ENCODE data around the gene MMS19. TPM values are rescaled to one million over a fixed set of nuclear protein-coding genes. Genes with fewer than 3 reads are reported as not detected.

MMS19 gene
- total RNA-seq, 1 donor from 2014 or later: 127 TPM

- Mint-ChIP-seq H3K4me3 (ENCODE audit: unreplicated experiment) (peak overlapping the region; percentile 79), H3K9me3 (ENCODE audit: unreplicated experiment) (no peaks in the 10 kb centered on the region), H3K27ac (ENCODE audit: unreplicated experiment) (peak overlapping the region; percentile 83), H3K36me3 (ENCODE audit: low read depth, unreplicated experiment) (peaks cover 21% of the 10 kb centered on the region), H3K27me3 (ENCODE audit: unreplicated experiment) (peaks cover 7% of the 10 kb centered on the region), H3K4me1 (ENCODE audit: unreplicated experiment) (peaks cover 77% of the 10 kb centered on the region)
- TF ChIP-seq, protein P1, sequence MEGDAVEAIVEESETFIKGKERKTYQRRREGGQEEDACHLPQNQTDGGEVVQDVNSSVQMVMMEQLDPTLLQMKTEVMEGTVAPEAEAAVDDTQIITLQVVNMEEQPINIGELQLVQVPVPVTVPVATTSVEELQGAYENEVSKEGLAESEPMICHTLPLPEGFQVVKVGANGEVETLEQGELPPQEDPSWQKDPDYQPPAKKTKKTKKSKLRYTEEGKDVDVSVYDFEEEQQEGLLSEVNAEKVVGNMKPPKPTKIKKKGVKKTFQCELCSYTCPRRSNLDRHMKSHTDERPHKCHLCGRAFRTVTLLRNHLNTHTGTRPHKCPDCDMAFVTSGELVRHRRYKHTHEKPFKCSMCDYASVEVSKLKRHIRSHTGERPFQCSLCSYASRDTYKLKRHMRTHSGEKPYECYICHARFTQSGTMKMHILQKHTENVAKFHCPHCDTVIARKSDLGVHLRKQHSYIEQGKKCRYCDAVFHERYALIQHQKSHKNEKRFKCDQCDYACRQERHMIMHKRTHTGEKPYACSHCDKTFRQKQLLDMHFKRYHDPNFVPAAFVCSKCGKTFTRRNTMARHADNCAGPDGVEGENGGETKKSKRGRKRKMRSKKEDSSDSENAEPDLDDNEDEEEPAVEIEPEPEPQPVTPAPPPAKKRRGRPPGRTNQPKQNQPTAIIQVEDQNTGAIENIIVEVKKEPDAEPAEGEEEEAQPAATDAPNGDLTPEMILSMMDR (IDR thresholded peaks at IDR 0.05; ENCODE audit: unreplicated experiment): no peak
- DNase-seq (ENCODE audit: low spot score): no peak
Observed at GRCh38 chr10:97515271-97515978, 17.2 kb upstream of the MMS19 start.

GRCh38 chr10:97514344-97514743 is 16.1 kb upstream of the MMS19 start:
- peaks cover 7% of the 10 kb centered on the region for H3K27me3 Mint-ChIP-seq (ENCODE audit: unreplicated experiment)
- no peaks in the 10 kb centered on the region for H3K9me3 Mint-ChIP-seq (ENCODE audit: unreplicated experiment)
- H3K27ac Mint-ChIP-seq (ENCODE audit: unreplicated experiment): no peak overlapping the region
- DNase-seq (ENCODE audit: low spot score): no peak
- H3K4me3 Mint-ChIP-seq (ENCODE audit: unreplicated experiment): no peak overlapping the region
- TF ChIP-seq, protein P1 (IDR thresholded peaks at IDR 0.05; ENCODE audit: unreplicated experiment): no peak
- H3K4me1 Mint-ChIP-seq (ENCODE audit: unreplicated experiment): peaks cover 74% of the 10 kb centered on the region
- peaks cover 24% of the 10 kb centered on the region for H3K36me3 Mint-ChIP-seq (ENCODE audit: low read depth, unreplicated experiment)

GRCh38 chr10:97512993-97513392 is 14.8 kb upstream of the MMS19 start:
- no peaks in the 10 kb centered on the region for H3K9me3 Mint-ChIP-seq (ENCODE audit: unreplicated experiment)
- H3K36me3 Mint-ChIP-seq (ENCODE audit: low read depth, unreplicated experiment): peaks cover 24% of the 10 kb centered on the region
- H3K27ac Mint-ChIP-seq (ENCODE audit: unreplicated experiment): peak overlapping the region; percentile 2
- peaks cover 7% of the 10 kb centered on the region for H3K27me3 Mint-ChIP-seq (ENCODE audit: unreplicated experiment)
- peak overlapping the region; percentile 14 for H3K4me3 Mint-ChIP-seq (ENCODE audit: unreplicated experiment)
- DNase-seq (ENCODE audit: low spot score): no peak
- peaks cover 75% of the 10 kb centered on the region for H3K4me1 Mint-ChIP-seq (ENCODE audit: unreplicated experiment)
- TF ChIP-seq, protein P1 (IDR thresholded peaks at IDR 0.05; ENCODE audit: unreplicated experiment): no peak

DNA sequence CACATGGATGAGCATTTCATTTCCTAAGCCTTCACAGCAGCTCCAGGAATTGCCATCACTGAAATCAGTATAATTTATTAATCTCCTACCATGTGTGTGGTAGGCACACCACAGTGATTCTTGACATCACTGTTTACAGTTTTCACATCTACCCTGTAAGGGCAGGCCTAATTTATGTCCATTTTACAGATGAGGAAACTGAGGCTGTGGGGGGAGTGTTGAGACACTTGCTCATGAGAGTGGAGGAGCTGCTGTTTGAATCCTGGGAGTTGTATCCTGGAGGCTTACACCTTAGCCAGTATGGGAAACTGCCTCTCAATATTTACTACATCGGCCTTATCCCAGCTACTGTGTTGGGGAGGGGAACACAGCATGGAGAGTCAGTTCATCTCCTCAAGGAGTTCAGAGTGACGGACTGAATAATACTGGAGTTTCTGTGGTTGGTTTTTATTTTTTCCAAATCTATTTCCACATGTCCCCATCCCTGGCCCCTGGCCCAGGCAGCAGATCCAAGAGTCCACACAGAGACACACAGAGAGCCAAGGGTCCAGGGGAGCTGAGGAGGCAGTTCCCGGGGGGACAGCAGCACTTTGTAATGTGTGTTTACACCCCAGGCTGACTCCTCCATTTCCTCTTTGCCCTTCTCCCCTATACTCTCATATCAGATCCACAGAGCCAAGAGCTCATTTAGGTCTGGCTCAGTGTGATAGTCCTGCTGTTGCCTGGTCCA is 13.7 kb upstream of the MMS19 start:
- TF ChIP-seq, protein P1 (IDR thresholded peaks at IDR 0.05; ENCODE audit: unreplicated experiment): no peak
- DNase-seq (ENCODE audit: low spot score): no peak
- H3K9me3 Mint-ChIP-seq (ENCODE audit: unreplicated experiment): no peaks in the 10 kb centered on the region
- peaks cover 24% of the 10 kb centered on the region for H3K36me3 Mint-ChIP-seq (ENCODE audit: low read depth, unreplicated experiment)
- H3K4me3 Mint-ChIP-seq (ENCODE audit: unreplicated experiment): peak overlapping the region; percentile 44
- H3K4me1 Mint-ChIP-seq (ENCODE audit: unreplicated experiment): peaks cover 69% of the 10 kb centered on the region
- H3K27ac Mint-ChIP-seq (ENCODE audit: unreplicated experiment): peak overlapping the region; percentile 59
- peaks cover 5% of the 10 kb centered on the region for H3K27me3 Mint-ChIP-seq (ENCODE audit: unreplicated experiment)

DNA sequence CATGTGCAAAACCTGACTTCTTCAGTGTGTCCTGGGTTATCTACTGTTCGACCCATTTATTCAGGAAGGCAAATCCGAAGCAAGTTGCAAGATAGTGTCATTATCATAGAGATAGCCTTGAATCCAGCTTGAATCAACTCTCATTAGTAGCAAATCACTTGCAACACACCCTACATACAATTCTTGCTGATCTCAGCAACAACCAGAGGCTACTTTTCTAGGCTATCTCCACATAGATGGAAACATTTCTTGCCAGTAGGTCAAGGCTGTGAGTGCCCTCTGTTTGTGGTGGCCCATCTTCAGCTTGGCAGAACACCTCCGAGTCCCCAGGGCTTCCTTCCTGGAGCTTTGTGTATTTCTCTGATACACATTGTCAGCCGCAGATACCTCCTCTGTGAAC is 12.5 kb upstream of the MMS19 start:
- no peak overlapping the region for H3K27ac Mint-ChIP-seq (ENCODE audit: unreplicated experiment)
- peaks cover 7% of the 10 kb centered on the region for H3K27me3 Mint-ChIP-seq (ENCODE audit: unreplicated experiment)
- no peak for DNase-seq (ENCODE audit: low spot score)
- H3K36me3 Mint-ChIP-seq (ENCODE audit: low read depth, unreplicated experiment): peaks cover 28% of the 10 kb centered on the region
- no peaks in the 10 kb centered on the region for H3K9me3 Mint-ChIP-seq (ENCODE audit: unreplicated experiment)
- TF ChIP-seq, protein P1 (IDR thresholded peaks at IDR 0.05; ENCODE audit: unreplicated experiment): no peak
- peaks cover 73% of the 10 kb centered on the region for H3K4me1 Mint-ChIP-seq (ENCODE audit: unreplicated experiment)
- no peak overlapping the region for H3K4me3 Mint-ChIP-seq (ENCODE audit: unreplicated experiment)

Data from endothelial cell (in vitro differentiated cells).